ENCODE measurements around the gene TMOD3.
"Not testable (repeated sequence)": the region's sequence is repeated elsewhere in the genome, so short reads cannot be mapped to it uniquely, and the experiment has no call there.

The TMOD3 gene

GRCh38 chr15:51829376-51830275 lies at the start of gene TMOD3:
Gene TMOD3, plus strand, starts transcription at chr15:51829653. Its CDS starts 33,232 bp downstream, at chr15:51862885.
- DNase-seq, result peak; percentile 96

- DNase-seq, result no peak
Measured at GRCh38 chr15:51780636-51781035, 48.8 kb upstream of the TMOD3 start.

- no peak for DNase-seq
Measured at GRCh38 chr15:51781506-51781905, 47.9 kb upstream of the TMOD3 start.

- DNase-seq, result no peak
Measured at GRCh38 chr15:51782357-51782896, 47.0 kb upstream of the TMOD3 start.

- DNase-seq, result no peak
Measured at GRCh38 chr15:51783967-51784366, 45.5 kb upstream of the TMOD3 start.

- not testable (repeated sequence) for DNase-seq
Measured at GRCh38 chr15:51787130-51787529, 42.3 kb upstream of the TMOD3 start.

GRCh38 chr15:51792474-51792873 lies 37.0 kb upstream of the TMOD3 start:
- not testable (repeated sequence) for DNase-seq

- peak; percentile 58 for DNase-seq
Measured at GRCh38 chr15:51793521-51794305, 35.7 kb upstream of the TMOD3 start.

GRCh38 chr15:51796847-51797401 lies 32.5 kb upstream of the TMOD3 start:
- DNase-seq, result no peak

GRCh38 chr15:51798281-51798680 lies 31.2 kb upstream of the TMOD3 start:
- no peak for DNase-seq

- no peak for DNase-seq
Measured at GRCh38 chr15:51799282-51800252, 29.9 kb upstream of the TMOD3 start.

- DNase-seq, result peak; percentile 33
Measured at GRCh38 chr15:51801391-51801835, 28.0 kb upstream of the TMOD3 start.

- no peak for DNase-seq
Measured at GRCh38 chr15:51802593-51802992, 26.9 kb upstream of the TMOD3 start.

GRCh38 chr15:51803965-51804364 lies 25.5 kb upstream of the TMOD3 start:
- DNase-seq, result no peak

- no peak for DNase-seq
Measured at GRCh38 chr15:51806123-51806522, 23.3 kb upstream of the TMOD3 start.

- no peak for DNase-seq
Measured at GRCh38 chr15:51809457-51809856, 20.0 kb upstream of the TMOD3 start.

GRCh38 chr15:51812598-51812997 lies 16.9 kb upstream of the TMOD3 start:
- no peak for DNase-seq

GRCh38 chr15:51814606-51815005 lies 14.8 kb upstream of the TMOD3 start:
- DNase-seq, result no peak

- DNase-seq, result no peak
Measured at GRCh38 chr15:51816611-51817010, 12.8 kb upstream of the TMOD3 start.

GRCh38 chr15:51818150-51818549 lies 11.3 kb upstream of the TMOD3 start:
- no peak for DNase-seq

- DNase-seq, result no peak
Measured at GRCh38 chr15:51825698-51826097, 3.8 kb upstream of the TMOD3 start.

All from right hindlimb (tissue), 1 donor.